Esophagus muscularis mucosa (tissue), 3 donors: ENCODE results near the gene DNAJA2.

Experiments used
- CTCF ChIP-seq, 3 experiments: fragments of 200-600 bp in 2 of 3; fragments of 450-650 bp in 1 of 3; sonication (generic) in 2 of 3; IDR thresholded peaks; one replicate each; pipeline ENCODE4 v1.5.1; 2017 to 2019; ENCODE audit warnings: antibody characterized with exemption in 3 of 3, mild to moderate bottlenecking in 2 of 3, moderate library complexity in 1 of 3
- POLR2A ChIP-seq: fragments of 450-650 bp; IDR thresholded peaks from one replicate; pipeline ENCODE4 v1.6.1; 2017; ENCODE audit warnings: antibody characterized with exemption, moderate library complexity, mild to moderate bottlenecking, low read depth
- POLR2AphosphoS5 ChIP-seq, 2 donors: sonication (generic); formaldehyde crosslinking; IDR thresholded peaks; one replicate each; pipeline ENCODE4 v1.6.1; 2017; ENCODE audit warnings: antibody characterized with exemption in 2 of 2

GRCh38 chr16:46973996-46974324, 486 bp upstream of the DNAJA2 start:
- TF ChIP-seq POLR2AphosphoS5 (IDR thresholded peaks at IDR 0.05) (no peak), CTCF (IDR thresholded peaks at IDR 0.05) (no peak), POLR2A (no peak)
